Neural cell (in vitro differentiated cells): Measurements from ENCODE around the gene KLHL22. TPM values are rescaled to one million over a fixed set of nuclear protein-coding genes. Genes with fewer than 3 reads are reported as not detected.

Experiments
- H2AFZ ChIP-seq: fragments of 200-600, 300-800 bp; sonication (generic), shearing (Covaris generic); 2 replicates; pipeline ENCODE4 v1.6.0; 2014; ENCODE audit warnings: low read depth, mild to moderate bottlenecking, antibody characterized with exemption, low read length, moderate library complexity
- H3F3A ChIP-seq: fragments of 200-600 bp; shearing (Covaris generic); 2 replicates; pipeline ENCODE4 v1.6.1; 2016; ENCODE audit warnings: mild to moderate bottlenecking, moderate library complexity, mixed read lengths, antibody characterized with exemption, low read length; ENCODE audit not compliant: insufficient read depth, poor library complexity, severe bottlenecking
- H3K27ac ChIP-seq: fragments of 200-600, 300-800 bp; sonication (generic), shearing (Covaris generic); 2 replicates; pipeline ENCODE4 v1.5.1; 2014; ENCODE audit warnings: mild to moderate bottlenecking, low read length, moderate library complexity
- H3K27me3 ChIP-seq: fragments of 300-800, 200-600 bp; sonication (generic), shearing (Covaris generic); 2 replicates; pipeline ENCODE4 v1.6.0; 2014; ENCODE audit warnings: mild to moderate bottlenecking, low read depth, low read length, moderate library complexity; ENCODE audit not compliant: insufficient read depth
- H3K36me3 ChIP-seq: fragments of 300-800, 200-600 bp; sonication (generic), shearing (Covaris generic); 2 replicates; pipeline ENCODE4 v1.5.1; 2014; ENCODE audit warnings: mild to moderate bottlenecking, antibody characterized with exemption, low read length, moderate library complexity; ENCODE audit not compliant: insufficient read depth
- H3K4me2 ChIP-seq: fragments of 300-800, 200-600 bp; sonication (generic), shearing (Covaris generic); 2 replicates; pipeline ENCODE4 v1.6.0; 2014; ENCODE audit warnings: mild to moderate bottlenecking, low read length
- H3K4me3 ChIP-seq: fragments of 300-800, 200-600 bp; sonication (generic), shearing (Covaris generic); 2 replicates; pipeline ENCODE4 v1.5.1; 2014; ENCODE audit warnings: mild to moderate bottlenecking, low read length, moderate library complexity
- H3K79me2 ChIP-seq: fragments of 200-600 bp; shearing (Covaris generic); replicated peaks from 2 replicates; pipeline ENCODE4 v1.6.0; 2014; ENCODE audit warnings: mild to moderate bottlenecking, low read length, moderate library complexity; ENCODE audit not compliant: insufficient read depth
- H3K9ac ChIP-seq: fragments of 300-800, 200-600 bp; sonication (generic), shearing (Covaris generic); 2 replicates; pipeline ENCODE4 v1.6.1; 2016; ENCODE audit warnings: mild to moderate bottlenecking, low read length, mixed read lengths
- H3K9me2 ChIP-seq: fragments of 200-600 bp; shearing (Covaris generic); 2 replicates; pipeline ENCODE4 v1.6.1; 2016; ENCODE audit warnings: mild to moderate bottlenecking, low read length, mixed read lengths; ENCODE audit not compliant: insufficient read depth
- H3K9me3 ChIP-seq: fragments of 200-600, 300-800 bp; sonication (generic), shearing (Covaris generic); 2 replicates; pipeline ENCODE4 v1.6.1; 2016; ENCODE audit warnings: mild to moderate bottlenecking, mixed run types, low read length, moderate library complexity, mixed read lengths
- H4K20me1 ChIP-seq: fragments of 200-600 bp; shearing (Covaris generic); 2 replicates; pipeline ENCODE4 v1.6.1; 2016; ENCODE audit warnings: mild to moderate bottlenecking, mixed run types; ENCODE audit not compliant: insufficient read depth
- CTCF ChIP-seq: fragments of 450-650 bp; IDR thresholded peaks from 2 replicates; pipeline ENCODE4 v1.5.1; 2014; ENCODE audit warnings: antibody characterized with exemption, mild to moderate bottlenecking, moderate library complexity; ENCODE audit not compliant: poor library complexity, severe bottlenecking
- EZH2 ChIP-seq: fragments of 200-600, 300-800 bp; shearing (Covaris generic), sonication (generic); IDR thresholded peaks from 2 replicates; pipeline ENCODE4 v1.6.1; 2014; ENCODE audit warnings: antibody characterized with exemption, low read length, borderline replicate concordance, mild to moderate bottlenecking; ENCODE audit not compliant: insufficient read depth, poor library complexity, severe bottlenecking
- MXI1 ChIP-seq: fragments of 450-650 bp; conservative IDR thresholded peaks from 2 replicates; pipeline ENCODE4 v1.6.1; 2014; ENCODE audit warnings: antibody characterized with exemption, mild to moderate bottlenecking; ENCODE audit not compliant: poor library complexity, severe bottlenecking
- POLR2AphosphoS5 ChIP-seq: IDR thresholded peaks from 2 replicates; pipeline ENCODE4 v1.6.1; 2012
- RAD21 ChIP-seq: fragments of 450-650 bp; conservative IDR thresholded peaks from 2 replicates; pipeline ENCODE4 v1.6.1; 2014; ENCODE audit warnings: antibody characterized with exemption, mild to moderate bottlenecking, moderate library complexity
- SMC3 ChIP-seq: fragments of 450-650 bp; conservative IDR thresholded peaks from 2 replicates; pipeline ENCODE4 v1.6.1; 2014; ENCODE audit warnings: antibody characterized with exemption, mild to moderate bottlenecking, moderate library complexity; ENCODE audit not compliant: poor library complexity
- TAF1 ChIP-seq: IDR thresholded peaks from 2 replicates; pipeline ENCODE4 v1.6.1; 2012; ENCODE audit warnings: low read depth
- polyA plus RNA-seq: library from polyadenylated mRNA; depleted of rRNA; stranded (reverse); fragments of >200 nt; gene quantifications from 2 replicates; pipeline ENCODE4 v1.2.3, GENCODE V29; 2014
- TF ChIP-seq, protein P1 (sequence below): IDR thresholded peaks from 2 replicates; pipeline ENCODE4 v1.6.1; 2012; ENCODE audit warnings: borderline replicate concordance

Gene KLHL22
- polyA plus RNA-seq, 1 donor from 2014 or later, result 59.5 TPM

DNA sequence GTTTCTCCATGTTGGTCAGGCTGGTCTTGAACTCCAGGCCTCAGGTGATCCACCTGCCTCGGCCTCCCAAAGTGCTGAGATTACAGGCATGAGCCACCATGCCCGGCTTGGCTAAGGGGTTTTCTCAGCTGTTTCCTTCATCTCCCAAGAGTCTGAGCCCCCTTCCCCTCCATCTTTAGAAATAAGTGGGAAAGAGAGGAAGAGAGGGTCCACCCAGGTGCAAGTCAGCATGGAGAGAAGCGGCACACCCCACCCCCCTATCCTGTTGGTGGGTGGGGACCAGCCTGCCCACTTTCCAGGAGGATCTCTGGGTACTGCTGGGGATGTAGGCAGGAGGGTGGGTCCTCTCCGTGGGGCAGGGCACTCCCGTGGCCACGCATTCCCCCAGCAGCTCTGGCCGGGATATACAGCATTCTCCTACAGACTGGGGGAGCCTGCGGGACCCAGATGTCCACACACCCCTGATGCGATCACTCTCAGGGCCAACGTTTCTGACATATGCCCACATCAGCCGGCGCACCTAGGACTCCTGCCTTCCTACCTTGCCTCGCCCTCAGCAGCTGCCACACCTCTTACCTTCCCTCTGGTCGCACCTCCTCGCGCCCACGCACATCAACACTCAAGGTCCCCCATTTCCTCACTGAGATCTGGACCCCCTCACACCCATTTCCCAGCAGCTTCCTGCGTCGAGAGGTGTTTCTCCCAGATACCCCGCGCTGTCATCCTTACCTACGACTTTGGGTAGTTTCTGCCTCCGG, 66.9 kb downstream of the KLHL22 start:
- Histone ChIP-seq H3K27ac (no peak overlapping the region), H3K9ac (no peak overlapping the region), H3K36me3 (no peaks in the 10 kb centered on the region), H3F3A (no peaks in the 10 kb centered on the region), H3K27me3 (peaks cover 49% of the 10 kb centered on the region), H3K4me3 (peak overlapping the region; percentile 58), H3K4me2 (no peak overlapping the region), H3K9me2 (no peaks in the 10 kb centered on the region), H3K79me2 (no peaks in the 10 kb centered on the region), H2AFZ (no peak overlapping the region), H3K9me3 (no peaks in the 10 kb centered on the region), H4K20me1 (no peaks in the 10 kb centered on the region)
- no peak for TF ChIP-seq CTCF
- TF ChIP-seq, protein P1, sequence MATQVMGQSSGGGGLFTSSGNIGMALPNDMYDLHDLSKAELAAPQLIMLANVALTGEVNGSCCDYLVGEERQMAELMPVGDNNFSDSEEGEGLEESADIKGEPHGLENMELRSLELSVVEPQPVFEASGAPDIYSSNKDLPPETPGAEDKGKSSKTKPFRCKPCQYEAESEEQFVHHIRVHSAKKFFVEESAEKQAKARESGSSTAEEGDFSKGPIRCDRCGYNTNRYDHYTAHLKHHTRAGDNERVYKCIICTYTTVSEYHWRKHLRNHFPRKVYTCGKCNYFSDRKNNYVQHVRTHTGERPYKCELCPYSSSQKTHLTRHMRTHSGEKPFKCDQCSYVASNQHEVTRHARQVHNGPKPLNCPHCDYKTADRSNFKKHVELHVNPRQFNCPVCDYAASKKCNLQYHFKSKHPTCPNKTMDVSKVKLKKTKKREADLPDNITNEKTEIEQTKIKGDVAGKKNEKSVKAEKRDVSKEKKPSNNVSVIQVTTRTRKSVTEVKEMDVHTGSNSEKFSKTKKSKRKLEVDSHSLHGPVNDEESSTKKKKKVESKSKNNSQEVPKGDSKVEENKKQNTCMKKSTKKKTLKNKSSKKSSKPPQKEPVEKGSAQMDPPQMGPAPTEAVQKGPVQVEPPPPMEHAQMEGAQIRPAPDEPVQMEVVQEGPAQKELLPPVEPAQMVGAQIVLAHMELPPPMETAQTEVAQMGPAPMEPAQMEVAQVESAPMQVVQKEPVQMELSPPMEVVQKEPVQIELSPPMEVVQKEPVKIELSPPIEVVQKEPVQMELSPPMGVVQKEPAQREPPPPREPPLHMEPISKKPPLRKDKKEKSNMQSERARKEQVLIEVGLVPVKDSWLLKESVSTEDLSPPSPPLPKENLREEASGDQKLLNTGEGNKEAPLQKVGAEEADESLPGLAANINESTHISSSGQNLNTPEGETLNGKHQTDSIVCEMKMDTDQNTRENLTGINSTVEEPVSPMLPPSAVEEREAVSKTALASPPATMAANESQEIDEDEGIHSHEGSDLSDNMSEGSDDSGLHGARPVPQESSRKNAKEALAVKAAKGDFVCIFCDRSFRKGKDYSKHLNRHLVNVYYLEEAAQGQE, result no peak
- no peak for TF ChIP-seq POLR2AphosphoS5
- TF ChIP-seq TAF1, result no peak
- TF ChIP-seq SMC3, result no peak
- no peak for TF ChIP-seq MXI1
- no peak for TF ChIP-seq RAD21
- no peak for TF ChIP-seq EZH2

- Histone ChIP-seq H3K79me2 (no peaks in the 10 kb centered on the region), H3K36me3 (no peaks in the 10 kb centered on the region), H3K4me2 (no peak overlapping the region), H3K9me2 (no peaks in the 10 kb centered on the region), H4K20me1 (no peaks in the 10 kb centered on the region), H3K4me3 (no peak overlapping the region), H3K27ac (no peak overlapping the region), H3K27me3 (peaks cover 44% of the 10 kb centered on the region), H3K9ac (no peak overlapping the region), H3K9me3 (no peaks in the 10 kb centered on the region), H2AFZ (no peak overlapping the region), H3F3A (no peaks in the 10 kb centered on the region)
- TF ChIP-seq POLR2AphosphoS5 (no peak), RAD21 (no peak), EZH2 (no peak), TAF1 (no peak), MXI1 (no peak), CTCF (no peak), SMC3 (no peak)
- TF ChIP-seq, protein P1, result no peak
These were observed 67.6 kb downstream of the KLHL22 start for GRCh38 chr22:20427945-20428417.
